Measurements from ENCODE around the gene TBC1D23.
"Not testable (repeated sequence)": the region's sequence is repeated elsewhere in the genome, so short reads cannot be mapped to it uniquely, and the experiment has no call there.

TBC1D23 gene

GRCh38 chr3:100310355-100310965 lies 49.7 kb downstream of the TBC1D23 start:
- DNase-seq, result no peak

GRCh38 chr3:100311011-100311410 lies 50.2 kb downstream of the TBC1D23 start:
- no peak for DNase-seq

- DNase-seq, result no peak
These were observed 55.9 kb downstream of the TBC1D23 start for GRCh38 chr3:100316641-100317069.

- DNase-seq, result no peak
These were observed 57.1 kb downstream of the TBC1D23 start for GRCh38 chr3:100317912-100318311.

- DNase-seq, result no peak
These were observed 59.2 kb downstream of the TBC1D23 start for GRCh38 chr3:100319951-100320350.

GRCh38 chr3:100324044-100324443 lies 63.3 kb downstream of the TBC1D23 start:
- DNase-seq, result no peak

GRCh38 chr3:100325827-100326226 lies 65.0 kb downstream of the TBC1D23 start:
- DNase-seq, result no peak

GRCh38 chr3:100327377-100327776 lies 66.6 kb downstream of the TBC1D23 start:
- DNase-seq, result not testable (repeated sequence)

- DNase-seq, result no peak
These were observed 69.2 kb downstream of the TBC1D23 start for GRCh38 chr3:100329800-100330489.

GRCh38 chr3:100330651-100331050 lies 69.9 kb downstream of the TBC1D23 start:
- DNase-seq, result no peak

- DNase-seq, result no peak
These were observed 70.9 kb downstream of the TBC1D23 start for GRCh38 chr3:100331660-100332059.

- no peak for DNase-seq
These were observed 72.3 kb downstream of the TBC1D23 start for GRCh38 chr3:100333051-100333450.

GRCh38 chr3:100333970-100334487 lies 73.2 kb downstream of the TBC1D23 start:
- DNase-seq, result no peak

- DNase-seq, result peak; percentile 64
These were observed 73.9 kb downstream of the TBC1D23 start, which contains the start of gene NIT2 for GRCh38 chr3:100334488-100335351. Gene NIT2 (plus strand): TSS chr3:100334757. CDS start chr3:100334792, 35 bp downstream.

GRCh38 chr3:100335434-100335833 lies 74.6 kb downstream of the TBC1D23 start:
- DNase-seq, result no peak

GRCh38 chr3:100336229-100336628 lies 75.4 kb downstream of the TBC1D23 start:
- DNase-seq, result not testable (repeated sequence)

GRCh38 chr3:100338911-100339310 lies 78.1 kb downstream of the TBC1D23 start:
- no peak for DNase-seq

- no peak for DNase-seq
These were observed 79.0 kb downstream of the TBC1D23 start for GRCh38 chr3:100339786-100340185.

GRCh38 chr3:100340527-100340926 lies 79.7 kb downstream of the TBC1D23 start:
- DNase-seq, result no peak

- no peak for DNase-seq
These were observed 87.9 kb downstream of the TBC1D23 start for GRCh38 chr3:100348727-100349126.

GRCh38 chr3:100351770-100352169 lies 91.0 kb downstream of the TBC1D23 start:
- not testable (repeated sequence) for DNase-seq

- DNase-seq, result no peak
These were observed 91.8 kb downstream of the TBC1D23 start for GRCh38 chr3:100352296-100353231.

Measured in cortex of kidney (tissue), 1 donor.